K562 (cell line): ENCODE measurements around the gene POM121L12. TPM values are rescaled to one million over a fixed set of nuclear protein-coding genes. Genes with fewer than 3 reads are reported as not detected.
A peak's percentile ranks its signal among the peaks of the same experiment; 100 is the strongest.

Source experiments
- ATAC-seq: fragments of 200-7000 bp; cut with Tn5 transposase; 3 replicates; pipeline ENCODE4 v1.9.1; 2020; ENCODE audit warnings: moderate library complexity
- Bru-seq: library from RNA; stranded (reverse); fragments of 400-500 nt; gene quantifications from one replicate; lab custom pipeline; 2021; lab: Mats Ljungman, UMichigan
- BruChase-seq, 2 experiments: library from RNA; stranded (reverse); fragments of 400-500 nt; gene quantifications; one replicate each; lab custom pipeline; 2021; lab: Mats Ljungman, UMichigan
- BruUV-seq: library from RNA; stranded (reverse); fragments of 400-500 nt; replicated peaks from 2 replicates; lab custom pipeline; 2021; lab: Mats Ljungman, UMichigan
- CTCF ChIA-PET: fragments of 300-600 bp; formaldehyde crosslinking; extraction: SDS; loops from one replicate; lab custom pipeline; 2021; ENCODE audit warnings: low intra/inter-chr PET ratio; lab: Yijun Ruan, JAX
- POLR2A ChIA-PET: fragments of 300-600, 350-650 bp; sonication (Branson Sonifier 250); formaldehyde crosslinking; extraction: SDS; loops from one replicate; lab custom pipeline; 2021; ENCODE audit warnings: antibody characterized with exemption, inconsistent platforms; lab: Yijun Ruan, JAX
- DNase-seq, 4 experiments: peaks; one replicate each; pipeline versions ENCODE4 v3.0.0 to v3.0.0-alpha.2; 2011 to 2018; ENCODE audit warnings: low spot score in 3 of 4, mixed read lengths in 3 of 4; ENCODE audit errors: extremely low read depth in 1 of 4
- FAIRE-seq: peaks from 2 replicates; lab custom pipeline; 2011; peaks lifted over from hg19 to GRCh38; lab: Jason Lieb, UNC
- H2AFZ ChIP-seq: 2 replicates; pipeline ENCODE4 v1.6.0; 2011; ENCODE audit warnings: low read depth, low read length, control low read depth, inconsistent platforms
- H3K27ac ChIP-seq: fragments of 200-600 bp; 3 replicates; pipeline ENCODE4 v1.8.0; 2011; ENCODE audit warnings: low read depth, mild to moderate bottlenecking, control low read depth, inconsistent platforms, low read length, moderate library complexity, mixed read lengths; ENCODE audit errors: extremely low read depth
- H3K27me3 ChIP-seq, 2 experiments: fragments of 300-600 bp in 1 of 2; 2 replicates in 1 of 2; 3 replicates in 1 of 2; pipeline versions ENCODE4 v1.6.0 to v1.8.0; 2011; ENCODE audit warnings: inconsistent platforms in 2 of 2, low read length in 2 of 2, mild to moderate bottlenecking in 1 of 2, mixed read lengths in 1 of 2, moderate library complexity in 1 of 2; ENCODE audit not compliant: control insufficient read depth in 2 of 2, insufficient read depth in 2 of 2
- H3K36me3 ChIP-seq: fragments of 300-600 bp; 3 replicates; pipeline ENCODE4 v1.8.0; 2011; ENCODE audit warnings: mild to moderate bottlenecking, low read length, inconsistent platforms; ENCODE audit not compliant: control insufficient read depth, insufficient read depth
- H3K4me1 ChIP-seq, 2 experiments: fragments of 200-600 bp in 1 of 2; replicated peaks in 1 of 2; 2 replicates in 1 of 2; 3 replicates in 1 of 2; pipeline versions ENCODE4 v1.5.1 to v1.8.0; 2011; ENCODE audit warnings: inconsistent platforms in 2 of 2, low read length in 2 of 2, mild to moderate bottlenecking in 1 of 2, mixed read lengths in 1 of 2, moderate library complexity in 1 of 2; ENCODE audit not compliant: control insufficient read depth in 2 of 2, insufficient read depth in 2 of 2
- H3K4me2 ChIP-seq: 2 replicates; pipeline ENCODE4 v1.6.1; 2011; ENCODE audit warnings: low read length, control low read depth, inconsistent platforms, mixed read lengths; ENCODE audit not compliant: insufficient read depth
- H3K4me3 ChIP-seq: fragments of 200-600 bp; sonication (generic), shearing (Covaris generic); 2 replicates; pipeline ENCODE4 v1.5.1; 2016; ENCODE audit warnings: control low read depth, inconsistent platforms
- H3K79me2 ChIP-seq: fragments of 200-600 bp; 3 replicates; pipeline ENCODE4 v1.8.0; 2011; ENCODE audit warnings: low read length, inconsistent platforms; ENCODE audit not compliant: control insufficient read depth, insufficient read depth
- H3K9ac ChIP-seq, 2 experiments: 2 replicates each; pipeline versions ENCODE4 v1.6.0 to v1.6.1; 2011; ENCODE audit warnings: low read depth in 2 of 2, low read length in 2 of 2, control low read depth in 1 of 2, inconsistent platforms in 1 of 2, mild to moderate bottlenecking in 1 of 2, mixed read lengths in 1 of 2; ENCODE audit not compliant: insufficient read depth in 1 of 2
- H3K9me1 ChIP-seq: one replicate; pipeline ENCODE4 v1.6.0; 2011; ENCODE audit warnings: inconsistent platforms, mild to moderate bottlenecking, low read length, moderate library complexity; ENCODE audit not compliant: control insufficient read depth, insufficient read depth
- H3K9me3 ChIP-seq: replicated peaks from 2 replicates; pipeline ENCODE4 v1.5.1; 2011; ENCODE audit warnings: low read depth, low read length, inconsistent platforms; ENCODE audit not compliant: control insufficient read depth, insufficient read depth
- H4K20me1 ChIP-seq: replicated peaks from 2 replicates; pipeline ENCODE4 v1.6.1; 2011; ENCODE audit warnings: low read length, inconsistent platforms, mixed read lengths; ENCODE audit not compliant: control insufficient read depth, insufficient read depth
- E2F6 ChIP-seq, 2 experiments: IDR thresholded peaks; 2 replicates each; pipeline ENCODE4 v1.6.1; 2011; ENCODE audit warnings: borderline replicate concordance in 1 of 2, control low read depth in 1 of 2, low read depth in 1 of 2, low read length in 1 of 2, mild to moderate bottlenecking in 1 of 2, mixed read lengths in 1 of 2, moderate library complexity in 1 of 2; ENCODE audit not compliant: insufficient read depth in 1 of 2, insufficient read length in 1 of 2, poor library complexity in 1 of 2, severe bottlenecking in 1 of 2; ENCODE audit errors: extremely low read depth in 1 of 2
- ESRRA ChIP-seq: fragments of 450-650 bp; IDR thresholded peaks from 2 replicates; pipeline ENCODE4 v1.6.1; 2014; ENCODE audit warnings: low read depth, mild to moderate bottlenecking, moderate library complexity, borderline replicate concordance
- WGBS: fragments of 100-300 bp; shearing (Covaris generic); methylation state at CpG from one replicate; pipeline ENCODE4 v1.1.6; 2016; ENCODE audit warnings: low coverage, mixed read lengths; ENCODE audit not compliant: insufficient coverage; ENCODE audit errors: missing lambda C conversion rate; 5-methylcytosine and 5-hydroxymethylcytosine counted together
- in situ Hi-C: fragments of 300-500 bp; cut with MboI; formaldehyde crosslinking; loops from 4 replicates; pipeline ENCODE4 v1.15.0; 2018; ENCODE audit warnings: inconsistent platforms, mixed read lengths
- intact Hi-C: fragments of 100-400 bp; cut with micrococcal nuclease; formaldehyde crosslinking; loops from 2 replicates; pipeline ENCODE4 v1.14.2; 2022
- long read RNA-seq, 3 experiments: library from polyadenylated mRNA in 2 of 3; library from RNA in 1 of 3; unstranded in 2 of 3; stranded (forward) in 1 of 3; transcript quantifications; one replicate each; pipeline ENCODE4 v2.0.0, GENCODE V29; 2019 to 2022
- polyA minus RNA-seq, 3 experiments: library from RNA; depleted of rRNA, polyadenylated mRNA; stranded (reverse); fragments of >200 nt; gene quantifications; 2 replicates each; pipeline ENCODE4 v1.2.3, GENCODE V29; 2011
- polyA plus RNA-seq, 8 experiments: library from polyadenylated mRNA; depleted of rRNA in 4 of 8; stranded (reverse) in 5 of 8; unstranded in 3 of 8; fragments of >200 nt; fragmentation: Nextera tagmentation in 2 of 8; fragmentation: Illumina TruSeq in 1 of 8; extraction: Ambion mirVana in 2 of 8; extraction: Trizol in 1 of 8; gene quantifications; 2 replicates each; pipeline versions ENCODE4 v1.2.1 to v1.2.3, GENCODE V29; 2011 to 2014; ENCODE audit warnings: inconsistent platforms in 1 of 8, missing spikeins in 1 of 8
- total RNA-seq, 7 experiments: library from RNA; depleted of rRNA in 6 of 7; stranded (reverse); fragments of >200 nt in 6 of 7; fragmentation: Illumina TruSeq in 2 of 7; extraction: Trizol in 2 of 7; gene quantifications; 2 replicates each; pipeline versions ENCODE4 v1.2.1 to v1.2.3, GENCODE V29; 2011 to 2021; ENCODE audit warnings: low replicate concordance in 1 of 7

Gene POM121L12
- not detected in 2 replicates for total RNA-seq (2011; cell fraction: chromatin; rRNA removed; ENCODE audit: low replicate concordance)
- total RNA-seq (2011; cell fraction: nucleolus; rRNA removed) = not detected in 2 replicates
- total RNA-seq (2011; cell fraction: nucleoplasm; rRNA removed) = not detected in 2 replicates
- not detected in 2 replicates for total RNA-seq (2014; rRNA removed)
- total RNA-seq (2014; rRNA removed; fragmentation: Illumina TruSeq; extraction: Trizol) = not detected in 2 replicates
- total RNA-seq (2015; rRNA removed; fragmentation: Illumina TruSeq; extraction: Trizol) = not detected in 2 replicates
- not detected in 2 replicates for total RNA-seq (2021)
- not detected in 2 replicates for polyA plus RNA-seq (2011; rRNA removed)
- not detected in 2 replicates for polyA plus RNA-seq (2011; cell fraction: cytosol; rRNA removed)
- not detected in 2 replicates for polyA plus RNA-seq (2011; cell fraction: nucleus; rRNA removed)
- not detected in 2 replicates for polyA plus RNA-seq (2012)
- not detected in 2 replicates for polyA plus RNA-seq (2014; fragmentation: Illumina TruSeq; extraction: Trizol)
- polyA plus RNA-seq (2014; fragmentation: Nextera tagmentation; extraction: Ambion mirVana) = not detected
- polyA plus RNA-seq (2014; rRNA removed) = not detected in 2 replicates
- not detected in 2 replicates for polyA minus RNA-seq (2011; rRNA and poly(A)+ RNA removed)
- polyA minus RNA-seq (2011; cell fraction: cytosol; rRNA and poly(A)+ RNA removed) = not detected in 2 replicates
- polyA minus RNA-seq (2011; cell fraction: nucleus; rRNA and poly(A)+ RNA removed) = not detected in 2 replicates
- not detected for Bru-seq, nascent RNA
- not detected for BruChase-seq, experiment 1, labeled RNA remaining after a 2-hour chase
- BruChase-seq, experiment 2, labeled RNA remaining after a 6-hour chase = not detected
- long read RNA-seq, experiment 1 = 0 reads
- long read RNA-seq, experiment 2 = 0 reads
- long read RNA-seq, experiment 3 = 0 reads

- no TSS peak for BruUV-seq
- H2AFZ ChIP-seq = no peak within 1 kb of the TSS
- H3K9me3 ChIP-seq = no peaks in the 10 kb centered on the region
- no peak for DNase-seq
- no peaks in the 10 kb centered on the region for H4K20me1 ChIP-seq
- no peak for FAIRE-seq
- H3K9ac ChIP-seq = no peak within 1 kb of the TSS
- WGBS = under 1% methylated on average over 27 of the region's 59 CpGs
- no peaks in the 10 kb centered on the region for H3K27me3 ChIP-seq
- in situ Hi-C loops (no loop called here), intact Hi-C loops (no loop called here)
- no peaks in the 10 kb centered on the region for H3K36me3 ChIP-seq
- no peaks in the 10 kb centered on the region for H3K9me1 ChIP-seq
- no peak within 1 kb of the TSS for H3K4me2 ChIP-seq
- no peaks in the 10 kb centered on the region for H3K79me2 ChIP-seq
- CTCF ChIA-PET = no interaction called here
- no peak for ATAC-seq
- no peaks in the 10 kb centered on the region for H3K4me1 ChIP-seq
- TF ChIP-seq ESRRA = no peak
- peak in 1 of 2 experiments; percentile 12 for TF ChIP-seq E2F6 (IDR thresholded peaks at IDR 0.05; ENCODE audit: borderline replicate concordance in 1 of 2, extremely low read depth in 1 of 2, insufficient read depth in 1 of 2, insufficient read length in 1 of 2, low read depth in 1 of 2, low read length in 1 of 2, poor library complexity in 1 of 2, severe bottlenecking in 1 of 2)
- TF ChIP-seq, all 486 proteins: peak for 1
- POLR2A ChIA-PET = no interaction called here
- Histone ChIP-seq H3K27ac (no peak within 1 kb of the TSS), H3K4me3 (no peak within 1 kb of the TSS)
Observed at GRCh38 chr7:53035499-53036412, at the start of gene POM121L12. TSS of gene POM121L12 (plus strand) at chr7:53035633. CDS start at chr7:53035672, 39 bp downstream.
